ENCODE measurements around the gene SHC3.

GRCh38 chr9:89161221-89161620 is 17.4 kb downstream of the SHC3 start:
- TF ChIP-seq FOXA1 (IDR thresholded peaks at IDR 0.05) (no peak), CTBP1 (IDR thresholded peaks at IDR 0.05; ENCODE audit: borderline replicate concordance) (no peak), ELF4 (IDR thresholded peaks at IDR 0.05) (no peak), TARDBP (IDR thresholded peaks at IDR 0.05) (no peak), ZNF384 (IDR thresholded peaks at IDR 0.05) (no peak), FOXM1 (IDR thresholded peaks at IDR 0.05; ENCODE audit: borderline replicate concordance) (no peak), SUZ12 (IDR thresholded peaks at IDR 0.05) (no peak), LEF1 (IDR thresholded peaks at IDR 0.05; ENCODE audit: borderline replicate concordance) (no peak), BHLHE40 (IDR thresholded peaks at IDR 0.05; ENCODE audit: borderline replicate concordance) (no peak), SP1 (IDR thresholded peaks at IDR 0.05) (no peak), ARNT (IDR thresholded peaks at IDR 0.05) (no peak), FOXK2 (IDR thresholded peaks at IDR 0.05) (no peak)
- TF ChIP-seq, protein P1, sequence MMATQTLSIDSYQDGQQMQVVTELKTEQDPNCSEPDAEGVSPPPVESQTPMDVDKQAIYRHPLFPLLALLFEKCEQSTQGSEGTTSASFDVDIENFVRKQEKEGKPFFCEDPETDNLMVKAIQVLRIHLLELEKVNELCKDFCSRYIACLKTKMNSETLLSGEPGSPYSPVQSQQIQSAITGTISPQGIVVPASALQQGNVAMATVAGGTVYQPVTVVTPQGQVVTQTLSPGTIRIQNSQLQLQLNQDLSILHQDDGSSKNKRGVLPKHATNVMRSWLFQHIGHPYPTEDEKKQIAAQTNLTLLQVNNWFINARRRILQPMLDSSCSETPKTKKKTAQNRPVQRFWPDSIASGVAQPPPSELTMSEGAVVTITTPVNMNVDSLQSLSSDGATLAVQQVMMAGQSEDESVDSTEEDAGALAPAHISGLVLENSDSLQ (IDR thresholded peaks at IDR 0.05) = no peak
